Testis (tissue), 3 donors: ENCODE results near the gene HSF4. TPM values are rescaled to one million over a fixed set of nuclear protein-coding genes. Genes with fewer than 3 reads are reported as not detected.

Source experiments
- DNase-seq: peaks from one replicate; pipeline ENCODE4 v3.0.0-alpha.2; 2019
- H3K27ac ChIP-seq, 2 donors: fragments of 200-600 bp; sonication (generic); one replicate each; pipeline ENCODE4 v1.5.1; 2019
- H3K27me3 ChIP-seq: fragments of 200-600 bp; sonication (generic); one replicate; pipeline ENCODE4 v1.5.1; 2019
- H3K36me3 ChIP-seq: fragments of 200-600 bp; sonication (generic); one replicate; pipeline ENCODE4 v1.5.1; 2017; ENCODE audit warnings: low read depth; ENCODE audit errors: missing control alignments
- H3K4me1 ChIP-seq: fragments of 200-600 bp; sonication (generic); one replicate; pipeline ENCODE4 v1.5.1; 2019
- H3K4me3 ChIP-seq, 2 donors: fragments of 200-600 bp; sonication (generic); one replicate each; pipeline ENCODE4 v1.5.1; 2017 to 2019
- H3K9me3 ChIP-seq: fragments of 200-600 bp; sonication (generic); one replicate; pipeline ENCODE4 v1.5.1; 2017
- CTCF ChIP-seq, 3 experiments: fragments of 450-650 bp in 2 of 3; fragments of 200-600 bp in 1 of 3; sonication (generic) in 1 of 3; IDR thresholded peaks; one replicate each; pipeline ENCODE4 v1.5.1; 2016 to 2019; ENCODE audit warnings: antibody characterized with exemption in 3 of 3, mild to moderate bottlenecking in 2 of 3, moderate library complexity in 1 of 3
- POLR2A ChIP-seq: fragments of 450-650 bp; IDR thresholded peaks from one replicate; pipeline ENCODE4 v1.6.1; 2017; ENCODE audit warnings: antibody characterized with exemption, mild to moderate bottlenecking, moderate library complexity
- WGBS, 2 donors: methylation state at CpG; one replicate each; pipeline ENCODE4 v1.1.5; 2018; 5-methylcytosine and 5-hydroxymethylcytosine counted together
- intact Hi-C: fragments of 100-400 bp; cut with DNase I; formaldehyde crosslinking; loops from one replicate; pipeline ENCODE4 v1.15.1; 2023; ENCODE audit warnings: low total_unique reads
- polyA plus RNA-seq: library from polyadenylated mRNA; stranded (reverse); fragments of 350-450 nt; fragmentation: Illumina TruSeq; extraction: RNeasy Lipid Tissue Mini Kit (QIAGEN cat#74804); gene quantifications from one replicate; pipeline ENCODE4 v1.2.3, GENCODE V29; 2014; ENCODE audit warnings: low read depth, low replicate concordance; ENCODE audit not compliant: insufficient read depth
- total RNA-seq, 2 donors: library from RNA; depleted of rRNA; stranded (reverse); fragments of >200 nt; gene quantifications; one replicate each; pipeline ENCODE4 v1.2.3, GENCODE V29; 2016

HSF4 gene
- total and polyA plus RNA-seq, 3 donors from 2014 or later, result 20.2 to 78.3 (median 63.4) TPM

- Histone ChIP-seq H3K4me1 (peaks cover 39% of the 10 kb centered on the region), H3K4me3 (no peak overlapping the region), H3K9me3 (no peaks in the 10 kb centered on the region), H3K27ac (no peak overlapping the region), H3K36me3 (no peaks in the 10 kb centered on the region), H3K27me3 (no peaks in the 10 kb centered on the region)
- DNase-seq, result no peak
- TF ChIP-seq CTCF (IDR thresholded peaks at IDR 0.05), result no peak
- no peak for TF ChIP-seq POLR2A
- intact Hi-C loops, result no loop called here
Observed at GRCh38 chr16:67193536-67193935, 29.0 kb downstream of the HSF4 start.

- peaks cover 46% of the 10 kb centered on the region for H3K4me1 ChIP-seq
- 93 to 95% methylated on average over 3 to 6 of the region's 6 CpGs for WGBS, 2 donors
Observed at GRCh38 chr16:67194260-67194659, 29.7 kb downstream of the HSF4 start.

GRCh38 chr16:67195676-67196075, 31.1 kb downstream of the HSF4 start:
- H3K27ac ChIP-seq, result no peak overlapping the region
- H3K36me3 ChIP-seq, result no peaks in the 10 kb centered on the region
- no peak for DNase-seq
- TF ChIP-seq POLR2A (no peak), CTCF (IDR thresholded peaks at IDR 0.05) (no peak)
- H3K27me3 ChIP-seq, result no peaks in the 10 kb centered on the region
- H3K4me3 ChIP-seq, result no peak overlapping the region
- intact Hi-C loops, result no loop called here
- H3K9me3 ChIP-seq, result no peaks in the 10 kb centered on the region
- peaks cover 43% of the 10 kb centered on the region for H3K4me1 ChIP-seq
- 73% methylated on average over 4 to 5 of the region's 5 CpGs for WGBS, 2 donors

More at GRCh38 chr16:67194260-67194659, 29.7 kb downstream of the HSF4 start:
- TF ChIP-seq CTCF (IDR thresholded peaks at IDR 0.05) (no peak), POLR2A (no peak)
- no peak for DNase-seq
- intact Hi-C loops, result no loop called here
- H3K27ac ChIP-seq, result no peak overlapping the region
- no peaks in the 10 kb centered on the region for H3K9me3 ChIP-seq
- no peak overlapping the region for H3K4me3 ChIP-seq
- no peaks in the 10 kb centered on the region for H3K36me3 ChIP-seq
- H3K27me3 ChIP-seq, result no peaks in the 10 kb centered on the region

- DNase-seq, result no peak
- H3K36me3 ChIP-seq, result no peaks in the 10 kb centered on the region
- TF ChIP-seq POLR2A, result no peak
- TF ChIP-seq CTCF (IDR thresholded peaks at IDR 0.05), result no peak
- peaks cover 34% of the 10 kb centered on the region for H3K4me1 ChIP-seq
- 100% methylated on average over 1 of the region's 1 CpG for WGBS, 2 donors
- no peaks in the 10 kb centered on the region for H3K9me3 ChIP-seq
- H3K27ac ChIP-seq, result no peak overlapping the region
- H3K4me3 ChIP-seq, result no peak overlapping the region
- H3K27me3 ChIP-seq, result no peaks in the 10 kb centered on the region
- intact Hi-C loops, result no loop called here
Observed at GRCh38 chr16:67196881-67197280, 32.3 kb downstream of the HSF4 start.

GRCh38 chr16:67197704-67198103, 33.2 kb downstream of the HSF4 start:
- Histone ChIP-seq H3K4me3 (no peak overlapping the region), H3K27me3 (no peaks in the 10 kb centered on the region), H3K27ac (no peak overlapping the region), H3K4me1 (peaks cover 31% of the 10 kb centered on the region), H3K36me3 (no peaks in the 10 kb centered on the region), H3K9me3 (no peaks in the 10 kb centered on the region)
- DNase-seq, result no peak
- intact Hi-C loops, result no loop called here
- TF ChIP-seq CTCF (IDR thresholded peaks at IDR 0.05) (no peak), POLR2A (no peak)
- 76 to 77% methylated on average over 6 of the region's 6 CpGs for WGBS, 2 donors
